HepG2 (cell line): ENCODE measurements around the gene FRMD4A. TPM values are rescaled to one million over a fixed set of nuclear protein-coding genes. Genes with fewer than 3 reads are reported as not detected.

ENCODE experiments used
- ATAC-seq: fragments of 200-7000 bp; cut with Tn5 transposase; 3 replicates; pipeline ENCODE4 v1.9.1; 2020; ENCODE audit warnings: mild to moderate bottlenecking, moderate library complexity
- BruUV-seq: library from RNA; stranded (reverse); fragments of 400-500 nt; replicated peaks from 2 replicates; lab custom pipeline; 2021; lab: Mats Ljungman, UMichigan
- CTCF ChIA-PET: fragments of 300-600 bp; formaldehyde crosslinking; extraction: SDS; loops from one replicate; lab custom pipeline; 2021; ENCODE audit warnings: low total read pairs, inconsistent platforms, low intra/inter-chr PET ratio; lab: Yijun Ruan, JAX
- POLR2A ChIA-PET: fragments of 350-600 bp; sonication (Branson Sonifier 250); formaldehyde crosslinking; loops from one replicate; lab custom pipeline; 2020; ENCODE audit warnings: antibody characterized with exemption, inconsistent platforms; lab: Yijun Ruan, JAX
- DNase-seq: peaks from one replicate; pipeline ENCODE4 v3.0.0-alpha.2; 2015; ENCODE audit warnings: low spot score
- FAIRE-seq: peaks from 3 replicates; lab custom pipeline; 2011; peaks lifted over from hg19 to GRCh38; lab: Jason Lieb, UNC
- H2AFZ ChIP-seq: one replicate; pipeline ENCODE4 v1.6.1; 2011; ENCODE audit warnings: low read length, inconsistent platforms
- H3K27ac ChIP-seq: fragments of 300-600 bp; 3 replicates; pipeline ENCODE4 v1.8.0; 2011; ENCODE audit warnings: mixed run types, mild to moderate bottlenecking, mixed read lengths, low read length, inconsistent platforms; ENCODE audit not compliant: insufficient read depth; ENCODE audit errors: extremely low read length
- H3K27me3 ChIP-seq, 2 experiments: fragments of 200-600 bp in 1 of 2; 2 replicates in 1 of 2; 3 replicates in 1 of 2; pipeline versions ENCODE4 v1.6.0 to v1.8.0; 2011; ENCODE audit warnings: low read length in 2 of 2, mild to moderate bottlenecking in 2 of 2, moderate library complexity in 2 of 2, inconsistent platforms in 1 of 2; ENCODE audit not compliant: insufficient read depth in 2 of 2, control insufficient read depth in 1 of 2
- H3K36me3 ChIP-seq, 2 experiments: fragments of 200-600 bp in 1 of 2; replicated peaks in 1 of 2; 2 replicates in 1 of 2; 3 replicates in 1 of 2; pipeline versions ENCODE4 v1.5.1 to v1.8.0; 2011; ENCODE audit warnings: low read length in 2 of 2, inconsistent platforms in 1 of 2; ENCODE audit not compliant: insufficient read depth in 2 of 2, control insufficient read depth in 1 of 2
- H3K4me1 ChIP-seq: 2 replicates; pipeline ENCODE4 v1.5.1; 2012; ENCODE audit warnings: low read length, inconsistent platforms; ENCODE audit not compliant: insufficient read depth
- H3K4me2 ChIP-seq: 2 replicates; pipeline ENCODE4 v1.6.0; 2011; ENCODE audit warnings: low read depth, low read length, inconsistent platforms
- H3K4me3 ChIP-seq, 3 experiments: fragments of 200-600 bp in 1 of 3; sonication (generic), shearing (Covaris generic) in 1 of 3; replicated peaks in 1 of 3; 2 replicates each; pipeline ENCODE4 v1.5.1; 2011 to 2016; ENCODE audit warnings: low read length in 3 of 3, inconsistent platforms in 2 of 3, low read depth in 2 of 3, mild to moderate bottlenecking in 2 of 3, control low read depth in 1 of 3, mixed read lengths in 1 of 3; ENCODE audit not compliant: insufficient read depth in 1 of 3
- H3K79me2 ChIP-seq: one replicate; pipeline ENCODE4 v1.6.1; 2011; ENCODE audit warnings: low read length, inconsistent platforms; ENCODE audit not compliant: insufficient read depth
- H3K9ac ChIP-seq: 2 replicates; pipeline ENCODE4 v1.6.0; 2011; ENCODE audit warnings: mild to moderate bottlenecking, low read depth, low read length, inconsistent platforms; ENCODE audit not compliant: insufficient read depth
- H3K9me3 ChIP-seq: 2 replicates; pipeline ENCODE4 v1.5.1; 2012; ENCODE audit warnings: mild to moderate bottlenecking, low read length
- H4K20me1 ChIP-seq: 2 replicates; pipeline ENCODE4 v1.6.0; 2011; ENCODE audit warnings: inconsistent platforms, mild to moderate bottlenecking, low read length, moderate library complexity; ENCODE audit not compliant: insufficient read depth
- ASH2L ChIP-seq: fragments of 300-600, 200-600 bp; sonication (generic); IDR thresholded peaks from 2 replicates; pipeline ENCODE4 v1.7.0; 2017; ENCODE audit warnings: low read depth, mild to moderate bottlenecking, moderate library complexity, mixed read lengths, low read length; ENCODE audit not compliant: insufficient read length
- CBX5 ChIP-seq: sonication (generic); formaldehyde crosslinking; IDR thresholded peaks from 2 replicates; pipeline ENCODE4 v1.4.0; 2020; ENCODE audit warnings: missing genetic modification reagents, borderline replicate concordance
- CEBPG ChIP-seq: IDR thresholded peaks from 2 replicates; pipeline ENCODE4 v1.6.1; 2016
- IRX3 ChIP-seq: sonication (generic); formaldehyde crosslinking; IDR thresholded peaks from 2 replicates; pipeline ENCODE4 v1.8.1; 2023; ENCODE audit warnings: mild to moderate bottlenecking, low read depth, missing genetic modification reagents, borderline replicate concordance
- KDM1A ChIP-seq: IDR thresholded peaks from 2 replicates; pipeline ENCODE4 v1.6.1; 2016; ENCODE audit warnings: missing compliant biosample characterization
- KLF13 ChIP-seq: sonication (generic); formaldehyde crosslinking; IDR thresholded peaks from 2 replicates; pipeline ENCODE4 v1.4.0; 2020; ENCODE audit warnings: mild to moderate bottlenecking, missing genetic modification reagents
- POGZ ChIP-seq: sonication (generic); formaldehyde crosslinking; IDR thresholded peaks from 2 replicates; pipeline ENCODE4 v1.4.0; 2020; ENCODE audit warnings: mild to moderate bottlenecking, missing genetic modification reagents
- PPARG ChIP-seq: conservative IDR thresholded peaks from 2 replicates; pipeline ENCODE4 v1.6.1; 2016; ENCODE audit warnings: missing biosample characterization, missing genetic modification reagents
- PTBP1 ChIP-seq: fragments of 200-400 bp; formaldehyde crosslinking; IDR thresholded peaks from 2 replicates; pipeline ENCODE4 v1.6.1; 2018; ENCODE audit warnings: low read length, low read depth; ENCODE audit not compliant: poor library complexity, severe bottlenecking
- SALL2 ChIP-seq: sonication (generic); formaldehyde crosslinking; IDR thresholded peaks from 2 replicates; pipeline ENCODE4 v1.8.1; 2023; ENCODE audit warnings: mild to moderate bottlenecking, missing genetic modification reagents, inconsistent platforms
- SIN3A ChIP-seq: IDR thresholded peaks from 2 replicates; pipeline ENCODE4 v1.6.1; 2011; ENCODE audit warnings: low read depth, mild to moderate bottlenecking, control low read depth, low read length, borderline replicate concordance
- ZNF12 ChIP-seq: sonication (generic); formaldehyde crosslinking; IDR thresholded peaks from 2 replicates; pipeline ENCODE4 v1.5.0; 2020; ENCODE audit warnings: missing genetic modification reagents
- ZNF180 ChIP-seq: sonication (generic); formaldehyde crosslinking; IDR thresholded peaks from 2 replicates; pipeline ENCODE4 v1.4.0; 2020; ENCODE audit warnings: low read depth, missing genetic modification reagents, borderline replicate concordance
- ZNF530 ChIP-seq: sonication (generic); formaldehyde crosslinking; IDR thresholded peaks from 2 replicates; pipeline ENCODE4 v1.5.0; 2020; ENCODE audit warnings: low read depth, mild to moderate bottlenecking, missing genetic modification reagents
- ZSCAN20 ChIP-seq: sonication (generic); formaldehyde crosslinking; IDR thresholded peaks from 2 replicates; pipeline ENCODE4 v1.4.0; 2020; ENCODE audit warnings: missing genetic modification reagents, mild to moderate bottlenecking, borderline replicate concordance
- WGBS: methylation state at CpG from one replicate; pipeline ENCODE4 v1.1.6; 2017; ENCODE audit warnings: low lambda C conversion rate; 5-methylcytosine and 5-hydroxymethylcytosine counted together
- in situ Hi-C: cut with HindIII; loops from 2 replicates; pipeline ENCODE4 v1.10.0; 2017; ENCODE audit warnings: low pct_unique_long_range_greater_than_20kb; ENCODE audit not compliant: extremely low pct_ligation_motif_present
- intact Hi-C: fragments of 100-400 bp; cut with micrococcal nuclease; formaldehyde crosslinking; loops from one replicate; pipeline ENCODE4 v1.10.0; 2022; ENCODE audit not compliant: unreplicated experiment
- polyA plus RNA-seq, 8 experiments: library from polyadenylated mRNA; depleted of rRNA in 3 of 8; stranded (reverse) in 7 of 8; unstranded in 1 of 8; fragments of >200 nt; fragmentation: Illumina TruSeq in 4 of 8; extraction: Trizol in 4 of 8; gene quantifications; 2 replicates each; pipeline versions ENCODE4 v1.2.1 to v1.2.3, GENCODE V29; 2011 to 2016; ENCODE audit warnings: low read depth in 4 of 8, missing spikeins in 1 of 8, mixed read lengths in 1 of 8; ENCODE audit not compliant: insufficient read depth in 1 of 8
- total RNA-seq, 5 experiments: library from RNA; depleted of rRNA; stranded (reverse); fragments of >200 nt; fragmentation: Illumina TruSeq; extraction: Trizol; gene quantifications; 2 replicates each; pipeline ENCODE4 v1.2.3, GENCODE V29; 2016; ENCODE audit warnings: low read depth in 1 of 5
- TF ChIP-seq, protein P1 (sequence below): sonication (generic); formaldehyde crosslinking; IDR thresholded peaks from 2 replicates; pipeline ENCODE4 v1.8.0; 2022; ENCODE audit warnings: mild to moderate bottlenecking, missing genetic modification reagents, borderline replicate concordance
- TF ChIP-seq, protein P2 (sequence below): sonication (generic); formaldehyde crosslinking; IDR thresholded peaks from 2 replicates; pipeline ENCODE4 v1.4.0; 2020; ENCODE audit warnings: missing genetic modification reagents
- TF ChIP-seq, protein P3 (sequence below): IDR thresholded peaks from 2 replicates; pipeline ENCODE4 v1.6.1; 2016; ENCODE audit warnings: missing compliant biosample characterization, missing genetic modification reagents, borderline replicate concordance
- TF ChIP-seq, protein P4 (sequence below): sonication (generic); formaldehyde crosslinking; IDR thresholded peaks from 2 replicates; pipeline ENCODE4 v1.4.0; 2020; ENCODE audit warnings: mild to moderate bottlenecking, missing genetic modification reagents

Gene FRMD4A
- total and polyA plus RNA-seq, 2 of the 13 experiments (the other 11 are each of a cell fraction or from before 2014, with no cell fraction given): 0.09 to 0.26 TPM

DNA sequence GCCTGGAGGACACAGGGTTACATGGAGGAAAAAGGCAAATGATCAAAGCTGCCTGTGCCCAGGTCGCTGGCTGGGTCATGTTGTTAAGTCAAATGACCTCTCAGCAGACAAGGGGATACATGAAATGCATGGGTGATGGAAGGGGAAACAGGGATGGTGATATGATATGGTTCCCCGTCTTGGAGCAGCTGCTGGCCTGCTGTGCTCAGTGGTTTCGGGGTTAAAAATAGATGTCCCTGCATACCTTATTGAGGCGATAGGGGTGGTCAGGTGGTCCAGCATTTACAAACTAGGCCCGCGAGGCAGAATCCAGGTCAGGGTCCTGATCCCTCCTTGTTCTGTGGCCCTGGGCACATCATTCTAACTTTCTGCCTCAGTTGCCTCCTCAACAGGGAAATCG, 586.8 kb downstream of the FRMD4A start:
- no TSS peak for BruUV-seq
- Histone ChIP-seq H2AFZ (no peak overlapping the region), H4K20me1 (no peaks in the 10 kb centered on the region), H3K36me3 (no peaks in the 10 kb centered on the region), H3K27ac (no peak overlapping the region), H3K4me3 (no peak overlapping the region), H3K9me3 (no peaks in the 10 kb centered on the region), H3K4me2 (no peak overlapping the region), H3K27me3 (peaks cover 2 to 15% of the 10 kb centered on the region in 2 experiments; a peak in 4 of 5 replicates), H3K4me1 (no peaks in the 10 kb centered on the region; the same call in 1 of the 2 replicates), H3K79me2 (no peaks in the 10 kb centered on the region), H3K9ac (no peak overlapping the region)
- no peak for DNase-seq
- ChIA-PET CTCF (no interaction called here), POLR2A (no interaction called here)
- TF ChIP-seq, protein P1, sequence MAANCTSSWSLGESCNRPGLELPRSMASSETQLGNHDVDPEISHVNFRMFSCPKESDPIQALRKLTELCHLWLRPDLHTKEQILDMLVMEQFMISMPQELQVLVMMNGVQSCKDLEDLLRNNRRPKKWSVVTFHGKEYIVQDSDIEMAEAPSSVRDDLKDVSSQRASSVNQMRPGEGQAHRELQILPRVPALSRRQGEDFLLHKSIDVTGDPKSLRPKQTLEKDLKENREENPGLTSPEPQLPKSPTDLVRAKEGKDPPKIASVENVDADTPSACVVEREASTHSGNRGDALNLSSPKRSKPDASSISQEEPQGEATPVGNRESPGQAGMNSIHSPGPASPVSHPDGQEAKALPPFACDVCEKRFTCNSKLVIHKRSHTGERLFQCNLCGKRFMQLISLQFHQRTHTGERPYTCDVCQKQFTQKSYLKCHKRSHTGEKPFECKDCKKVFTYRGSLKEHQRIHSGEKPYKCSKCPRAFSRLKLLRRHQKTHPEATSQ (CRISPR knock-in tag): no peak
- TF ChIP-seq ZNF12 (CRISPR knock-in tag) (no peak), POGZ (CRISPR knock-in tag) (no peak), ZNF530 (CRISPR knock-in tag) (no peak), CBX5 (CRISPR knock-in tag) (no peak), ZSCAN20 (CRISPR knock-in tag) (no peak), CEBPG (CRISPR knock-in tag) (no peak), ZNF180 (no peak), PTBP1 (no peak), PPARG (CRISPR knock-in tag) (no peak), SALL2 (CRISPR knock-in tag) (no peak), KDM1A (CRISPR knock-in tag) (no peak), KLF13 (no peak), IRX3 (CRISPR knock-in tag) (no peak), ASH2L (no peak), SIN3A (no peak)
- TF ChIP-seq, protein P2, sequence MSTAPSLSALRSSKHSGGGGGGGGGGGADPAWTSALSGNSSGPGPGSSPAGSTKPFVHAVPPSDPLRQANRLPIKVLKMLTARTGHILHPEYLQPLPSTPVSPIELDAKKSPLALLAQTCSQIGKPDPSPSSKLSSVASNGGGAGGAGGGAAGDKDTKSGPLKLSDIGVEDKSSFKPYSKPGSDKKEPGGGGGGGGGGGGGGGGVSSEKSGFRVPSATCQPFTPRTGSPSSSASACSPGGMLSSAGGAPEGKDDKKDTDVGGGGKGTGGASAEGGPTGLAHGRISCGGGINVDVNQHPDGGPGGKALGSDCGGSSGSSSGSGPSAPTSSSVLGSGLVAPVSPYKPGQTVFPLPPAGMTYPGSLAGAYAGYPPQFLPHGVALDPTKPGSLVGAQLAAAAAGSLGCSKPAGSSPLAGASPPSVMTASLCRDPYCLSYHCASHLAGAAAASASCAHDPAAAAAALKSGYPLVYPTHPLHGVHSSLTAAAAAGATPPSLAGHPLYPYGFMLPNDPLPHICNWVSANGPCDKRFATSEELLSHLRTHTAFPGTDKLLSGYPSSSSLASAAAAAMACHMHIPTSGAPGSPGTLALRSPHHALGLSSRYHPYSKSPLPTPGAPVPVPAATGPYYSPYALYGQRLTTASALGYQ: no peak
- TF ChIP-seq, protein P3, sequence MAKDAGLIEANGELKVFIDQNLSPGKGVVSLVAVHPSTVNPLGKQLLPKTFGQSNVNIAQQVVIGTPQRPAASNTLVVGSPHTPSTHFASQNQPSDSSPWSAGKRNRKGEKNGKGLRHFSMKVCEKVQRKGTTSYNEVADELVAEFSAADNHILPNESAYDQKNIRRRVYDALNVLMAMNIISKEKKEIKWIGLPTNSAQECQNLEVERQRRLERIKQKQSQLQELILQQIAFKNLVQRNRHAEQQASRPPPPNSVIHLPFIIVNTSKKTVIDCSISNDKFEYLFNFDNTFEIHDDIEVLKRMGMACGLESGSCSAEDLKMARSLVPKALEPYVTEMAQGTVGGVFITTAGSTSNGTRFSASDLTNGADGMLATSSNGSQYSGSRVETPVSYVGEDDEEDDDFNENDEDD: no peak
- TF ChIP-seq, protein P4, sequence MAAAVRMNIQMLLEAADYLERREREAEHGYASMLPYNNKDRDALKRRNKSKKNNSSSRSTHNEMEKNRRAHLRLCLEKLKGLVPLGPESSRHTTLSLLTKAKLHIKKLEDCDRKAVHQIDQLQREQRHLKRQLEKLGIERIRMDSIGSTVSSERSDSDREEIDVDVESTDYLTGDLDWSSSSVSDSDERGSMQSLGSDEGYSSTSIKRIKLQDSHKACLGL (CRISPR knock-in tag): no peak
- intact Hi-C loops: no loop called here
- WGBS: 71% methylated on average over 7 of the region's 7 CpGs
- FAIRE-seq: no peak
- in situ Hi-C loops: no loop called here
- no peak for ATAC-seq
